Measurements from ENCODE around the gene SLC38A2. TPM values are rescaled to one million over a fixed set of nuclear protein-coding genes. Genes with fewer than 3 reads are reported as not detected.

Gene SLC38A2
- total RNA-seq, 1 donor = 1,020 TPM

- no peak overlapping the region for H2AFZ ChIP-seq (ENCODE audit: low read length)
- H3K9me3 ChIP-seq (ENCODE audit: low read depth, low read length) = no peaks in the 10 kb centered on the region
- peaks cover 4% of the 10 kb centered on the region for H3K4me1 ChIP-seq (ENCODE audit: insufficient read depth, low read length)
- no peak for DNase-seq (ENCODE audit: insufficient read length, low spot score, missing footprints)
- H3K27me3 ChIP-seq (ENCODE audit: insufficient read depth, low read length) = no peaks in the 10 kb centered on the region
- H3K4me2 ChIP-seq (ENCODE audit: insufficient read depth, low read length) = no peak overlapping the region
- no peak for TF ChIP-seq CTCF (IDR thresholded peaks at IDR 0.05; ENCODE audit: extremely low read depth, low read depth, low read length)
- H4K20me1 ChIP-seq (ENCODE audit: insufficient read depth, low read length) = peaks cover 63% of the 10 kb centered on the region
- H3K36me3 ChIP-seq (ENCODE audit: insufficient read depth, low read length) = peaks cover 55% of the 10 kb centered on the region
- no peaks in the 10 kb centered on the region for H3K79me2 ChIP-seq (ENCODE audit: insufficient read depth, low read length)
- H3K4me3 ChIP-seq (ENCODE audit: insufficient read depth, low read length) = no peak overlapping the region
- H3K27ac ChIP-seq (ENCODE audit: low read depth, low read length) = peak overlapping the region; percentile 18
Observed at GRCh38 chr12:46358791-46359666, 13.5 kb downstream of the SLC38A2 start.

GRCh38 chr12:46358325-46358700 is 14.3 kb downstream of the SLC38A2 start:
- no peak for TF ChIP-seq CTCF (IDR thresholded peaks at IDR 0.05; ENCODE audit: extremely low read depth, low read depth, low read length)

GRCh38 chr12:46357438-46358324 is 14.9 kb downstream of the SLC38A2 start:
- H3K36me3 ChIP-seq (ENCODE audit: insufficient read depth, low read length) = peaks cover 42% of the 10 kb centered on the region
- H3K4me1 ChIP-seq (ENCODE audit: insufficient read depth, low read length) = no peaks in the 10 kb centered on the region
- no peak for DNase-seq (ENCODE audit: insufficient read length, low spot score, missing footprints)
- H3K9me3 ChIP-seq (ENCODE audit: low read depth, low read length) = no peaks in the 10 kb centered on the region
- H4K20me1 ChIP-seq (ENCODE audit: insufficient read depth, low read length) = peaks cover 50% of the 10 kb centered on the region
- no peak for TF ChIP-seq CTCF (IDR thresholded peaks at IDR 0.05; ENCODE audit: extremely low read depth, low read depth, low read length)
- peak overlapping the region; percentile 15 for H3K27ac ChIP-seq (ENCODE audit: low read depth, low read length)
- no peak overlapping the region for H3K4me3 ChIP-seq (ENCODE audit: insufficient read depth, low read length)
- H2AFZ ChIP-seq (ENCODE audit: low read length) = no peak overlapping the region
- no peaks in the 10 kb centered on the region for H3K79me2 ChIP-seq (ENCODE audit: insufficient read depth, low read length)
- H3K4me2 ChIP-seq (ENCODE audit: insufficient read depth, low read length) = no peak overlapping the region
- no peaks in the 10 kb centered on the region for H3K27me3 ChIP-seq (ENCODE audit: insufficient read depth, low read length)

More at GRCh38 chr12:46358325-46358700, 14.3 kb downstream of the SLC38A2 start:
- no peak overlapping the region for H2AFZ ChIP-seq (ENCODE audit: low read length)
- H3K4me2 ChIP-seq (ENCODE audit: insufficient read depth, low read length) = no peak overlapping the region
- DNase-seq (ENCODE audit: insufficient read length, low spot score, missing footprints) = no peak
- no peak overlapping the region for H3K27ac ChIP-seq (ENCODE audit: low read depth, low read length)
- no peak overlapping the region for H3K4me3 ChIP-seq (ENCODE audit: insufficient read depth, low read length)
- H3K79me2 ChIP-seq (ENCODE audit: insufficient read depth, low read length) = no peaks in the 10 kb centered on the region
- no peaks in the 10 kb centered on the region for H3K9me3 ChIP-seq (ENCODE audit: low read depth, low read length)
- peaks cover 48% of the 10 kb centered on the region for H3K36me3 ChIP-seq (ENCODE audit: insufficient read depth, low read length)
- H3K27me3 ChIP-seq (ENCODE audit: insufficient read depth, low read length) = no peaks in the 10 kb centered on the region
- H3K4me1 ChIP-seq (ENCODE audit: insufficient read depth, low read length) = no peaks in the 10 kb centered on the region
- peaks cover 56% of the 10 kb centered on the region for H4K20me1 ChIP-seq (ENCODE audit: insufficient read depth, low read length)
